Esophagus squamous epithelium (tissue), 4 donors: ENCODE measurements around the gene RIT2.

Experiments
- CTCF ChIP-seq, 6 experiments: fragments of 450-650 bp in 4 of 6; fragments of 200-600 bp in 2 of 6; sonication (generic) in 2 of 6; IDR thresholded peaks; one replicate each; pipeline ENCODE4 v1.5.1; 2016 to 2019; ENCODE audit warnings: antibody characterized with exemption in 6 of 6, mild to moderate bottlenecking in 4 of 6, moderate library complexity in 4 of 6
- POLR2A ChIP-seq, 4 donors: fragments of 450-650 bp; IDR thresholded peaks; one replicate each; pipeline ENCODE4 v1.6.1; 2017; ENCODE audit warnings: antibody characterized with exemption in 4 of 4, mild to moderate bottlenecking in 4 of 4, moderate library complexity in 3 of 4

GRCh38 chr18:43159086-43159770 lies 43.7 kb upstream of the RIT2 start:
- no peak for TF ChIP-seq CTCF (IDR thresholded peaks at IDR 0.05)
- no peak for TF ChIP-seq POLR2A (IDR thresholded peaks at IDR 0.05)
